Stimulated activated CD4-positive, alpha-beta T cell treated with anti-CD3 and anti-CD28 coated beads, Interleukin-1b, Interleukin-23, amount 100 ng/mL, for 48 hours (primary cell): Measurements from ENCODE around the gene TOE1.

Source experiments
- DNase-seq: peaks from one replicate; pipeline ENCODE4 v3.0.0-alpha.2; 2020

Gene TOE1

DNA sequence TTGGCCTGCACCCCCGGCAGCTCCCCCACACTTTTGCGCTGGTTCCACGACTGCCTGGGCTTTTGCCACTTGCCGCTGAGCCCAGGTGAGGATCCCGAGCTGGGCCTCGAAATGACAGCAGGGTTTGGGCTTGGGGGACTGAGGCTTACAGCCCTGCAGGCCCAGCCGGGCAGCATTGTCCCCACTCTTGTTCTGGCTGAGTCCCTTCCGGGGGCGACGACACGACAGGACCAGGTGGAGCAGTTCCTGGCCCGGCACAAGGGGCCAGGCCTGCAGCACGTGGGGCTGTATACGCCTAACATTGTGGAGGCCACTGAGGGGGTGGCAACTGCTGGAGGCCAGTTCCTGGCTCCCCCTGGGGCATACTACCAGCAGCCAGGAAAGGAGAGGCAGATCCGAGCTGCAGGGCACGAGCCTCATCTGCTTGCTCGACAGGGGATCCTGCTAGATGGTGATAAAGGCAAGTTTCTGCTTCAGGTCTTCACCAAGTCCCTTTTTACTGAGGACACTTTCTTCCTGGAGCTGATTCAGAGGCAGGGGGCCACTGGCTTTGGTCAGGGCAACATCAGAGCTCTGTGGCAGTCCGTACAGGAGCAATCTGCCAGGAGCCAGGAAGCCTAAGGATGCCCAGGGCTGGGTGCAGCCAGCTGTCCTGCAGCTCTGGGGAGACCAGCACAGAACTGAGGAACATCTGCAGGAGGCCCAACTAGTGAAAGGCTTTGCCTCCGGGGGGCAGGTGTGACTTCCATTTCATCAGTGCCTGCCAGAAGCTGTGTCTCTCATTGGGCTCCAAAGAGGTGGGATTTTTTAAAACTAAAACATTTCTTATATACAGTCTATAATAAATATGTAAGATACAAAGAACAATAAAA, 12.1 kb upstream of the TOE1 start:
- no peak for DNase-seq

DNA sequence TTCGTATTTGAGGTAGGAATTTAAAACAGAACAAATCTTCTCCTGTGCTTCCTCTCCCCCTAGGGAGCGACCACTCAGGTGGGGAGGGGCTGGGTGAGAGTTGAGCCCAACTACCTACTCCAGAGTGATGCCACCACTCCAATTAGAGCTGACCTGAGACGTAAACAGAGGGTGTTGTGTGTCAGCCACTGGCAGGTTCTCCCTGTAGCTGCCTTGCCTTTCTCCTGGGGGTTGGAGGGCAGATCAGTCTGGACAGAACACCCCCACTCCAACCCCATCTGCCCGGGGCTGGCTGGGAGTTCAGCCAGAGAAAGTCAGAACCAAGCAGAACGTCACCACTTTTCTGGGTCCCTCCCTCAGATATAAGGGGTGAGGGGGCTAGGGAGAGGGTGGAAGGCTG, 11.3 kb upstream of the TOE1 start:
- DNase-seq = no peak

DNA sequence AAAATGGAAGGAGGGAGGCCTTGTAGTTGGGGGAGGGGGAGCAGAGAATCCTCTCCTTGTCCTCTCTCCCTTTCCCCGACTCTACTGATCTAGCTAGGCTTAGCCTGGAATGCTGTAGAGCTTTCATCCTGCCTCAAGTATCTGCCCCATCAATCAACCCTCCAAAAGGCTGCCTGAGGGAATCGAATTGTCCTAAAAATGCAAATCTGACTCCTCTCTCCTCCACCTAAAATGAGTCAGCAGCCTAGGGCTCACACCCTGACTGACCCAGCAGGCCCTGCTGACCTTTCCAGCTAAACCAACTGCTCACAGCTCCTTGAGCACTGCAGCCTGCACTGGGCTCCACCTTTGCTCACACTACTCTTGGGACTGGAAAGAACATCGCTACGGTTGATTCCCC, 10.5 kb upstream of the TOE1 start:
- DNase-seq = no peak

DNA sequence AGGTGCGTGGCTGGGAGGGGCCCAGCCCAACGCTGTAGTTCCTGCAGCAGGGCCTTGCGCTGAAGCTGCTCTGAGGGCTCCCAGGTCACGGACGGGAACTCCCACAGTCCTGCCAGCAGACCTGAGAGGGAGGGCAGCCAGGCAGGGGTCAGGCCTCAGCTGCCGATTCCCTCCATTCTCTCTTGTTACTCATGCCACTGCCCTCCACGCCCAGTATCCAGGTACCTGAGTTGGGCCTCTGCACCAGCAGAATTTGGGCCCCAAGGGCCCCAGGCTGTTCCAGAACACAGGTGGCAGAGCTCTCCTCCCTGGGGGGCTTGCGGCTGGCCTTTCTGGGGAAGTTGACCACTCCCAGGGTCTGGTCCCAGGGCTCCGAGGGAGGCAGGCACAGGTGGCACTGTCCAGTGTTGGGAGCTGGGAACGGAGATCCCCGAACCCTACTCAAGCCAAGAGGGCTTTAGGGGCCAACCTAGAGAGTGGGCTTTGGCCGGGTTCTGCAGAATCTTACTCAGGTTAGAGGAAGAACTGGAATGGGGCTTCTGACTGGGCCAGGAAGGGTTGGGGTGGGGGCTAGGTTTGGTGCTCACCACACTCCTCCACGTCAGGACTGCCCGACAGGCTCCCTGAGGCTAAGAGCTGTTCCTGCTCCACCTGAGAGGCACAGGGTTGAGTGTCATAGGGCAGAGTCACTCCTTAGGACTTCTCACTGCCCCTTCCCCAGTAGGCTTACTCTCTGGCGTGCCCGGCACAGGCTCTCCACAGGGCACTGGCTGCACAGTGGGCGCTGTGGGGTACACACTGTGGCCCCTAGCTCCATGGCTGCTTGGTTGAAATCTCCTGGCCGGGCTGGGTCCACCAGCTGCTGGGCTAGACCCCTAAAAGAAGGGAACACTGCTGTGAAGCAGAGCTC, 8.3 kb upstream of the TOE1 start:
- no peak for DNase-seq

DNA sequence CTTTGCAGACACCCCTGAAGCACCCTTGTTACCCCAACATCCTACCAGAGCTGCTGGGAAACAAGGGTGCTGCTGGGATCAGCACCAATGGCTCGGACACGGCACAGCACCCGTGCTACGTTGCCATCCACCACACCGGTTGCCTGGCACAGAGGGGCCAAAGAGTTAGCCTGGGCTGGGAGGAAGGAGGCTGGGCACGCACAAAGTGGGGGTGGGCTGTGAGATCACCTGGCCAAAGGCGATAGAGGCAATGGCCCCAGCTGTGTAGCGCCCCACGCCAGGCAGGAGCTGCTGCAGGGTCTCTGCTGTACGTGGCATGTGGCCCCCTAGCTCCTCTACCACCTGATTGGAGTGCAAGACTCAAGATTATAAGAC, 7.6 kb upstream of the TOE1 start:
- DNase-seq = no peak

DNA sequence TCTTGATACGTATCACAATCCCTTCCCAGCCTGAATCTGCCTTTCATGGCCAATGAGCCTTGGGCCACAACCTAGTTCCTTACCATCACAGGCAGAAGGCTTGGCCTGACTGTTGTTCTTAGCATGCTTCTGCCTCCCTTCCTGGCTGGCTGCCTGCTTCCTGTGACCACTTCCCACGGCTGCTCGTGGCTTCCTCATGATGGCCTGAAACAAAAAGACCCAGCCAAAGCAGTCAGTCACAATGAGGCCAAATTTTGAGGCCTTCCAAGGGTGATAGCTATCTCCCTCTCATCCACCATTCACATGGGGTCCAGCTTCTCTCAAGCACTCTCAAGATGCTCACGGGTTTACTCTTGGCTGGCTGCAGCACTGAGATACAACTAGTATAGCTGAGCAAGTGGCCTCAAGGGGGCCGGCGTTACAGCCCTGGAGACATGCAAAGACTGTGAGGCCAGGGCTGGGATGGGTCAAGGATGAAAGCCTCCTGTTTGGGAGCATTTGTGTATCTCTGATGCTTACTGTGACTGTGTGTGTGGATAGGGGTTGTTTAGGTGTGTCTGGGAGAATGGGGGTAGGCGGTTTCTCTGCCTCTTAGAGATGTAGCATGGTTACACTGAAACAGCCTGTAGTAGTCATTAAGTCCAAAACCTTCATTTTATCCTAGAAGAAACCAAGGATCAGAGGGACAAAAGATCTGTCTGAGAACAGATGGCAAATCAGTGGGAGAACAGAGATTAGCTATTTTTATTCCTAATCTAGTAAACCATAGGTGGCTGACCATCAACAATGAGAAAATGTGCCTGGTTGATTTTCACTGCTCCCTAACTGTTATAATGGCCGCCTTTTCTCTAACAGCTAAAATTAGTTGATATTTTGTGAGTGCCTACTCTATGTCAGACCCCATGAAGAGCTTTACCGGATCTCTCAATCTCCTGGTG, 5.4 kb upstream of the TOE1 start:
- DNase-seq = no peak

DNA sequence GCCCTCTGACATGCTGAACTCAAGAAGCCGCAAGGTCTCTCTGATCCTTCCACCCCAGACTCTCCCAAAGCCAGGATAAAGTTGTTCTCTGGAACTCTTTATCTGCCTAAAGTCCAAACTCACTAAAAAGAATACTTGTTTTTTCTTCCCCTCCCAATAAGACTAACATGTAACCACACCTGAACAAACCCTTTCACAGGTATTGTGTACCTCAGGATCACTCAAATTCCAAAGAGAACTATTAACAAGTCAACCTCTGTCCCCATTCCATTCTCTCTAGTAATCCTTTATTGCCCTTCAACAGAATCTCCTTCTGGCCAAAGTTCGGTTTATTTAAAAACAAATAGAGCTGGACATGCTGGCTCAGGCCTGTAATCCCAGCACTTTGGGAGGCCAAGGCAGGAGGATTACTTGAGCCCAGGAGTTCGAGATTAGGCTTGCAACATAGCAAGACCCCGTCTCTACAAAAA, 4.1 kb upstream of the TOE1 start:
- no peak for DNase-seq

DNA sequence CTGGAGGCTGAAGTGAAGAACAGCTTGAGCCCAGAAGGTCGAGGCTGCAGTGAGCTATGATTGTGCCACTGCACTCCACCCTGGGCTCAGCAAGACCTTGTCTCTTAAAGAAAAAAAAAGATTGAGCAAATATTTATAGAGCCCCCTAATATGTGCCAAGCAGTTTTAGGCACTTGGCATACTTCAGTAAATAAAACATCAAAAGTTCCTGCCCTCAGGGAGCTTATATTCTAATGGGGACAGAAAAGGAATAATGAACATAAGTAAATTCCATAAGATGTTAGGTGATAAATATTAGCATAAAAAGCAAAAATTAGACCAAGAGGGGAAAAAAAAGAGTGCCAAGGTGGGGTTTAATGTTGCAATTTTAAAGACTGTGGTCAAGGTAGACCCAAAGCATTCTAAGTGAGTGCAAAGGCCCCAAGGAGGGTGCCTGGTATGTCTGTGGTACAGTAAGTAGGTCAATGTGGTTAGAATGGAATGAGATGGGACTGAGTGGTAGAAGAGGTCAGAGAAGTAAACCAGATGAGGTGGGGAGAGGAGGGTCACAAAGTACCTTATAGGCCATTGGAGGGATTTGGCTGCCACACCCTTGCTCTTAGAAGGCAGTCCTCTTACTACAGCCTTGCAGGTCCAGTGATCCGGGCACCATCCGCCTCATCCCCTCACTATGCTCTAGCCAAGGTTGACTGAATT, 2.2 kb upstream of the TOE1 start:
- no peak for DNase-seq

DNA sequence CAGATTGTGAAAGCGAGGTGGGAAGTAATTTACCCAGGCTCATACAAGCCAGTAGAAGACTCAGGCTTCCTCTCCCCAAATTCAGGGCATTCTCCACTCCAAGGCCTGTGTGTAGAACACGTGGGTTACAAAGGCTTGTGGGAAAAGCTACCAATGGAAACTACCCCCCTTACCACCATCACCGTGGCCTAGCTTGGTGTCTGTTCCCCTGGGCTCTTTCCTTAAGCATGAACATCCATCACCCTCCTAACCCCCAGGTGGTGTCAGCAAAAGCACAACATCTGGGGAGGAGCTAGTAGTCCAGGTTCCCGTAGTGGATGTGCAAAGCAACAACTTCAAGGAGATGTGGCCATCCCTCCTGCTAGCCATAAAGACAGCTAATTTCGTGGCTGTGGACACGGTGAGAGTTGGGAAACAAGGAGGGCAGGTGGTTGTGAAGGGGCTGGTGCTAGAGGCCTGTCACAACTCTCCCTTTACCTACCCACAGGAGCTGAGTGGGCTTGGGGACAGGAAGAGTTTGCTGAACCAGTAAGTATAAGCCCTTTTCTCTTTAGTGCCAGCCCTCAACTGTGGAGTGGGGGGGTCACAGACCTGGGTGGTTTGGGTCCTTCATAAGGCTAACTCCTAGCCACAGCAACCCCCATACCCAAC, 971 bp downstream of the TOE1 start:
- peak; percentile 27 for DNase-seq

DNA sequence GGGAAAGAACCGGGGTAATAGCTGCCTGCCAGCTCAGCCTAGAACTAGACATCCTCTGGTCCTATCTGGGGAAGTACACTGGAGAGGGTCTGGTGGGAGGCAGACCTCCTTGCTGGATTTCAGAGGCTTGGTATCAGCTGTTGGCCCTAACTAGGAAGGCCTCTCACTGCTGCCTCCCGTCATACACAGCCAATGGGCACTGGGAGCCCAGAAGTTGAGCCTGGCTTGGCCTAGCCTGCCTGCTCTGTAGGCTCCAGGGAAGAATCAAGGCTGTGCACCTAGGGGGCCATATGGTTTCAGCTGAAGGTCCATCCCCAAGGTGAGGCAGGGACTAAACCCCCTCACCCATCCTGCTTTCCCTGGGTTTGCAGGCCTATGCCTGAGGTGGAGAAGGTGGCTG, 4.5 kb downstream of the TOE1 start:
- no peak for DNase-seq

DNA sequence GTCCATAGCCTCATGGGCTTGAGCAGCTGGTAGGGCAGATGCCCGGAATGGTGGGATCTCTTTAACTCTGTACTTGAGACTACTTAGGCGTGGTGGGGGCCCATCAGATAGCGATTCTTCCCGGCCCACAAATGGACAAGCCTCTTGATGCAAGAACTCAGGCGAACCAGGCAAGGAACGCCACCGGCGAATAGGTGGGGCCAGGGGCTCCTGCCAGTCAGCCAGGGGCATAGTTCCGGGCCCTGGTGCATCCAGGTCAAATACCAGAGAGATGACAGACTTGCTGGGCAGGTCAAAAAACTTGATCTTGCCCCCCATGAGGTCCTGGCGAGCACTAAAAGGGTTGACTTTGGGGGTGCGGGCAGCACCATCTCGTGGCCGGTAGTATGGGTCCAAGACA, 5.0 kb downstream of the TOE1 start:
- no peak for DNase-seq

DNA sequence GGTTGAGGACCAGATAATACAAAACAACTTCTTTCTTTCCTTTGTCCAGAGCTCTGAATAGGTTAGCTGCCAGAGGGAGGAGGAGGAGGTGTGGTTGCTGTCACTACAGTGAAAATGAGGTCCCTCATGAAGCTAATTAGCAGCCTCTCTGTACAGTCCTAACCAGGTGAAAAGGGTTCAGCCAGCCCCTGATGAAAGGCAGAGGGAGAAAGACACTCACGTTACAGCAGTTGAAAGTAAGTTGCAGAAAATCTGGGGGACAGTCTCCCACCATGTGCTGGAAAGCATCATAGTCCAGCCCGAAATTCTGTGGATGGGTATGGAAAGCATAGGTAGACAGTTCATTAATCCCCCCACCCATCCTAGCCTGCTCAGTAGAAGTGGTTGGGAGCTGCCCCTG, 6.5 kb downstream of the TOE1 start:
- no peak for DNase-seq

DNA sequence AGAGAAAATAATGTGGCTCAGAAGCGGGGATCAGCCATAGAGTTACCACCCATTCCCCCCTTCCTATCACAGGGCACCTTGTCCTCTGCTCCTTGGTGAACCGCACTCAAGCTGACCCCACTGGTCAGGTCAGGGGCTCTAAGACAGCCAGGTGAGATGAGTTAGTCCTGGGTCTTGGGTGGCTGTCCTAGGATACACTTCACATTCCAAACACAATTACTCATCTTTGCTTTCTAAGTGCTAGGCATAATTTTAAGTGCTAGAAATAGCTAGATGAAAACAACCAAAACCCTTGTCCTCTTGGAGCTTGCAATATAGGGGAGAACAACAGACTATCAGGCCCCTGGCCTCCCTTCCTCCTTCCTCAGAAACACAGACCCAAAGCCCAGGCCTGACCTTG, 8.1 kb downstream of the TOE1 start:
- DNase-seq = no peak

DNA sequence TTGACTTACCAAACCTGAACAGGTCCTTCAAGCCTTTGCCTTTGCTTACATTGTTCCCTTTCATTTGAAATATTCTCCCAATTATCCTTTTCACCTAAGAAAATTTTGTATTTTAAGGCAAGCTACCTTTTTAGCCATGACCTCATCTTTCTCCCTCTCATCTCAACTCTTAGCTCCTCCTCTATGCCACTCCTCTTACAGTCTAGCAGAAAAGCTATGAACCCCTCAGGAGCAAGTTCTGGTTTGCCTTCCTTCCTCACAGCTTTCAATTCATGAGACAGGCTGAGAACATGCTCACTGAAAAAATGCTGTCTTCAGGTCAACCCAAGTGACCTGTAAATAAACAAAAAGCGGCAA, 8.6 kb downstream of the TOE1 start:
- DNase-seq = no peak

DNA sequence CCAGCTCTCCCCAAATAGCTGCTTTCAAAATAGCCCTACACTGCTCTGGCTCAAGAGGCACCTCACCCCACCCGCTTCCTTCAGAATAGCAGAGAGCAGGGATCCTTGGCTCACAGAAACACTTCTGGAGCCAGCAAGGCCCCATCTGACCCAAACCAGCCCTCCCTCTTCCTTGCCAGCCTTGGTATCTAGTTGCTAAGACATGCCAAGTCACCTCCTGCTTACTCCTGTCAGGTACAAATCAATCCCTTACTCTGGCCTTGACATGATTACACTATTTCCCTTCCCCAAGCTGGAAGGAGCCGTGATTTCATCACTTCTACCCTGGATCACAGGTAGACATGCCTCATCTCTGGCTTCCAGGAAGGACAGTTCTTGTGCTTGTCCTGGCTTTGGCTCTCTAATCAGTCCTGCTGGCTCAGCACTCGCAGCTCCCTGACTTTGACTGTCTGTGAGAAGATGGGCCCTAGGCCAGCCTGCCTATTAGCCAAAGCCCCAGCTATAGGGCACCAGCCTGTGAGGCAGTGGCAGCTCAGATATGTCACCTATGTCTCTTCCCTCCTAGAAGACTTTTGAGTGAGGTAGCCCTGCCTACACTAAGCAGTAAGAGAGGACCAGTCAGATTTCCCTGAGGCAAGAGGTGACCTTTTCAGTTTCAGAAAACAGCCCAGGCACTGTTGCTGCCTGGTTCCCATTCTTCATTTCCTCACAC, 9.2 kb downstream of the TOE1 start:
- no peak for DNase-seq

DNA sequence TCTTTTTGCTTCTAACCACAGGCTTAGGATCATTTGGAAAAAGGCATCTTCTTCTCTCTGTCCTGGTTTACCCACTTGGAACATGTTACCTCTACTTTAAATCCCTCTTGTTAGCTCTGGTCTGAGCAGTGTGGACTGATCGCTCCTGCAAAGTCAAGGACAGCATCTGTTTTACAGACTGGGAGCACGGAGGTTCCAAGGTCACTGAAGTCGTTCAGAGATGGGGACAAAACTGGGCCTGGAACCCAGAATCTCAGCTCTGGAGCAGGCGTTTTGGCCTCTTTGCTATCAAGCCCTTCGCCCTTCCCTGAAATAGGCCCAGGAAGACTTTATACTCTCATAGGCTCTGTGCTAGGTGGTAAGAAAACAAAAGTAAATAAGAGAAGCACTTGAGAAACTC, 11.5 kb downstream of the TOE1 start:
- DNase-seq = no peak

DNA sequence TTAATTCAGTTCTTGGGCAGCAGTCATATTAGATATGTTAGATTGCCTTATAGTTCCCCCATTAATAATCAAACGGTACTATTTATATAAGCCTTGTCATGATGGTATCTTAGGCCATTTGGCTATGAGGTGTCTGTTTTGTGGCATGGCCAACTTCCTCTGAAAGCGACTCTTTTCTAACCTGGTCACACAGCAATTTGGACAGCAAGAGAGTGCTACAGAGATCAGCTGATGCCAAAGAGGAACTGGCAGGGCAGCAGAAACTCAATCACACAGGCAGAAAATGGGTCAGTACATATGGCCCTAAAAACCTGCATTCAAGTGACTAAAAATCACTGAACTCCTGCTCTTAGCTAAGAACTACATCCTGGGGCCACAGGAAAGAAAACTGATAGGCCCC, 13.7 kb downstream of the TOE1 start:
- no peak for DNase-seq

DNA sequence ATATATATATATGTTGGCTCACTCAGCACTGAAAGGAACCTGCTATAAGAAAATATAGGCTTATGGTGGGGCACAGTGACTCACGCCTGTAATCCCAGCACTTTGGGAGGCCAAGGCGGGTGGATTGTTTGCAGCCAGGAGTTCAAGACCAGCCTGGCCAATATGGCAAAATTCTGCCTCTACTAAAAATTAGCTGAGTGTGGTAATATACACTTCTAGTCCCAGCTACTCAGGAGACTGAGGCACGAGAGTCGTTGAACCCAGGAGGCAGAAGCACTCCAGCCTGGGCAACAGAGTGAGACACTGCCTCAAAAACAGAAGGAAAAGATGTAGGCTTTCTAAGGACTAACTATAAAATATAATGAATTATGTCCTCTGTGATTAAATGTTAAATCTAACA, 14.9 kb downstream of the TOE1 start:
- no peak for DNase-seq

DNA sequence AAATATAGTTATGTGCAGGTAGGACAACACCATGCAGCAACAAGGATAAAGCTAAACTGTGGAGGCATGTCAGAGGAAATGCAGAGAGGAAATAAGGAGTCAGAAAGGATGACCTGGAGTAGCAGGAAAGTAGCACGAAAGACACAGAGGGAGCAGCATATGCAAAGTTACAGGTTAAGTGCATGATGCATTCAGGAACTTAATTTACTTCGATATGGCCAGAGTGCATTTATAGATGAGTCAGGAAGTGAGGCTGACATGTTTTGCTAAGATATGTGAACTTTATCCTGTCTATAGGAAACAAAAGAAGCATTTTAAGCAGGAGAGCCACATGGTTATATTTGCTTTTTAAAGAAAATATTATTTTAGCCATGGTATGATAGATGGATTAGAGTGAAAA, 15.7 kb downstream of the TOE1 start:
- no peak for DNase-seq

DNA sequence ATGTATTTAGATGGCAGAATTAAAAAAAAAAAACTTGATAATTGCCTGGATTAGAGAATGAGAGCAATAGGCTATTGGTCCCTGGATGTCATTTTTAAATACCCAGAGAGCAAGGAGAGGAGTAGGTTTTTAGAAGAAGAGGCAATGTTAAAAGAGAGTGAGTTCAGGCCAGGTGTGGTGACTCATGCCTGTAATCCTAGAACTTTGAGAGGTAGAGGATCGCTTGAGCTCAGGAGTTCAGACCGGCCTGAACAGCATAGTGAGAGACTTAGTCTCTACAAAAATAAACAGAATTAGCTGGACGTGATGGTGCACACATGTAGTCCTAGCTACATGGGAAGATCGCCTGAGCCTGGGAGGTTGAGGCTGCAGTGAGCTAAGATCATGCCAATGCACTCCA, 16.2 kb downstream of the TOE1 start:
- no peak for DNase-seq

DNA sequence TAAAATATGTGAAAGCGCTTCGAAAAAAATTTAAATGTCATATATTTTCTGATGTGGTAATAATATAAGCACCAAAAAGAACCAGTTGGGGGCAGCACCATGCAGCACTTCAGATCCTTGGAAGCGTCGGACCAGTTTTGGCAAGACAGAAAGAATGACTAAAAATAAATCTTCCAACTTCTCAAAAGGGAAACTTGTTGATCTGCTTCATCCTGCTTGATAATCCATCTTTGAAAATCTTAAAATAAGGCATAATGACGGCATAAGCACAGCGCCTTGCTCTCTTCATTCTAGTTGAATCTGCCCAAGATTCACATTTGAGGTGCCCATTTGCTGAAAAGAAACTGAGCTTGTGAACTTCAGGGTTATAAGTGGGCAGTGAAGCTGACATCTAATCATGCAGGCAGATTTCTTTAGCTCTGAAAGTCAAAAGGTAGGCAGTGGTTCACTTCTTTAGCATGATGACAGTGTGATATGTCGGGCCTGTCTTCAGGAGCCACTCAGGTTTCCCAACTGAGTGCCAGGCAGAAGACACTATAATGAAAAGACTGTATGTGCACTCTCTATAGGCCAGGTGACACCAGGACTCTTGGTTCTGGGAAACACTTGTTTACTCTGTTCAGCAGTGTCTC, 20.0 kb downstream of the TOE1 start:
- peak; percentile 54 for DNase-seq
